ENCODE results near the gene SNX33.
"Not testable (repeated sequence)": the region's sequence is repeated elsewhere in the genome, so short reads cannot be mapped to it uniquely, and the experiment has no call there.

DNA sequence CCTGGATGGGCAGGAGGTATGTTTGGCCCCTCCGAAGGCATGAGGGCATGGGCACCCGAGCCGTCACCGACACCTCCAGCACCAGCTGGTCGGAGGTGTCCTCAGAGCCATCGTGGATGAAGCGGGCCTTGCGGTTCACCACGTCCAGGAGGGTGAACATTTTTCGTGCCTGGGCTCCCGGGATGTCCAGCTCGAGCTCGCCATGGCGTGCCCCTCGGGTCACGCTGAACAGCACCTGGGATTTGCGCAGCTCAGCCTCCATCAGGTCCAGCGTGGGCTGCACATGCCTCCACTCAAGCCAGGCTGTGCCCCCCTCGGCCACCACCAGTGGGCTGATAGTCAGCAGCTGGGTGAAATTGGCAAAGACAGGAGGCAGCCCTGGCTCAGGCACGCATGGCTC, 41.7 kb downstream of the SNX33 start:
- TF ChIP-seq POLR2AphosphoS5, GABPA (IDR thresholded peaks at IDR 0.05; ENCODE audit: low read depth): not testable (repeated sequence)
- TF ChIP-seq, protein P1, sequence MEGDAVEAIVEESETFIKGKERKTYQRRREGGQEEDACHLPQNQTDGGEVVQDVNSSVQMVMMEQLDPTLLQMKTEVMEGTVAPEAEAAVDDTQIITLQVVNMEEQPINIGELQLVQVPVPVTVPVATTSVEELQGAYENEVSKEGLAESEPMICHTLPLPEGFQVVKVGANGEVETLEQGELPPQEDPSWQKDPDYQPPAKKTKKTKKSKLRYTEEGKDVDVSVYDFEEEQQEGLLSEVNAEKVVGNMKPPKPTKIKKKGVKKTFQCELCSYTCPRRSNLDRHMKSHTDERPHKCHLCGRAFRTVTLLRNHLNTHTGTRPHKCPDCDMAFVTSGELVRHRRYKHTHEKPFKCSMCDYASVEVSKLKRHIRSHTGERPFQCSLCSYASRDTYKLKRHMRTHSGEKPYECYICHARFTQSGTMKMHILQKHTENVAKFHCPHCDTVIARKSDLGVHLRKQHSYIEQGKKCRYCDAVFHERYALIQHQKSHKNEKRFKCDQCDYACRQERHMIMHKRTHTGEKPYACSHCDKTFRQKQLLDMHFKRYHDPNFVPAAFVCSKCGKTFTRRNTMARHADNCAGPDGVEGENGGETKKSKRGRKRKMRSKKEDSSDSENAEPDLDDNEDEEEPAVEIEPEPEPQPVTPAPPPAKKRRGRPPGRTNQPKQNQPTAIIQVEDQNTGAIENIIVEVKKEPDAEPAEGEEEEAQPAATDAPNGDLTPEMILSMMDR (IDR thresholded peaks at IDR 0.05; ENCODE audit: insufficient read depth, low read length) = not testable (repeated sequence)
- TF ChIP-seq, protein P2, sequence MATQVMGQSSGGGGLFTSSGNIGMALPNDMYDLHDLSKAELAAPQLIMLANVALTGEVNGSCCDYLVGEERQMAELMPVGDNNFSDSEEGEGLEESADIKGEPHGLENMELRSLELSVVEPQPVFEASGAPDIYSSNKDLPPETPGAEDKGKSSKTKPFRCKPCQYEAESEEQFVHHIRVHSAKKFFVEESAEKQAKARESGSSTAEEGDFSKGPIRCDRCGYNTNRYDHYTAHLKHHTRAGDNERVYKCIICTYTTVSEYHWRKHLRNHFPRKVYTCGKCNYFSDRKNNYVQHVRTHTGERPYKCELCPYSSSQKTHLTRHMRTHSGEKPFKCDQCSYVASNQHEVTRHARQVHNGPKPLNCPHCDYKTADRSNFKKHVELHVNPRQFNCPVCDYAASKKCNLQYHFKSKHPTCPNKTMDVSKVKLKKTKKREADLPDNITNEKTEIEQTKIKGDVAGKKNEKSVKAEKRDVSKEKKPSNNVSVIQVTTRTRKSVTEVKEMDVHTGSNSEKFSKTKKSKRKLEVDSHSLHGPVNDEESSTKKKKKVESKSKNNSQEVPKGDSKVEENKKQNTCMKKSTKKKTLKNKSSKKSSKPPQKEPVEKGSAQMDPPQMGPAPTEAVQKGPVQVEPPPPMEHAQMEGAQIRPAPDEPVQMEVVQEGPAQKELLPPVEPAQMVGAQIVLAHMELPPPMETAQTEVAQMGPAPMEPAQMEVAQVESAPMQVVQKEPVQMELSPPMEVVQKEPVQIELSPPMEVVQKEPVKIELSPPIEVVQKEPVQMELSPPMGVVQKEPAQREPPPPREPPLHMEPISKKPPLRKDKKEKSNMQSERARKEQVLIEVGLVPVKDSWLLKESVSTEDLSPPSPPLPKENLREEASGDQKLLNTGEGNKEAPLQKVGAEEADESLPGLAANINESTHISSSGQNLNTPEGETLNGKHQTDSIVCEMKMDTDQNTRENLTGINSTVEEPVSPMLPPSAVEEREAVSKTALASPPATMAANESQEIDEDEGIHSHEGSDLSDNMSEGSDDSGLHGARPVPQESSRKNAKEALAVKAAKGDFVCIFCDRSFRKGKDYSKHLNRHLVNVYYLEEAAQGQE (IDR thresholded peaks at IDR 0.05; ENCODE audit: insufficient replicate concordance, low read depth) = not testable (repeated sequence)
